Measurements from ENCODE around the gene WDFY4.

WDFY4 gene

DNA sequence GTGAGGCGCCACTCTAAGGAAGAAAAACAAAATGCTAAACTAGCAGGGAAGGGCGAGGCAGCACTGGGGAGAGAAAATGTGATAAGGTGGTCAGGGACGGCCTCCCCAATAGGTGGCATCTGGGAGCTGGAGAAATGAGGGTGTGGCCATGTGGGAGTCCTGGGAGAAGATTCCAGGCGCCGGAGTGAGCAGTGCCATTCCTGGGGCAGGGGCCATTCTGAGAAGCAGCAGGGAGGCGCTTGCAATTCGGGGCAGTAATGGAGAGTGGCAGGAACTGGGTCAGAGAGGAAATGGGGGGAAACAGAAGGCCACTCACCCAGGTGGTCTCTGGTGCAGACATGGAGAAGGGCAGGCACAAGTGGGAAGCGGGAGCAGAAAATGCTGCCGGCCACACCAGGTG is 316.7 kb downstream of the WDFY4 start:
- no peak for ATAC-seq (ENCODE audit: low read depth)
- Histone ChIP-seq H3K4me3 (ENCODE audit: severe bottlenecking) (no peak overlapping the region), H3K36me3 (ENCODE audit: low read depth) (no peaks in the 10 kb centered on the region), H3K9me3 (ENCODE audit: severe bottlenecking) (no peaks in the 10 kb centered on the region), H3K27ac (ENCODE audit: poor library complexity, severe bottlenecking) (no peak overlapping the region), H3K4me1 (ENCODE audit: insufficient read depth, poor library complexity, severe bottlenecking) (no peaks in the 10 kb centered on the region), H3K27me3 (ENCODE audit: insufficient read depth, poor library complexity, severe bottlenecking) (no peaks in the 10 kb centered on the region)
- no peak for TF ChIP-seq CTCF (IDR thresholded peaks at IDR 0.05; ENCODE audit: poor library complexity, severe bottlenecking)
- no peak for DNase-seq (ENCODE audit: low spot score)

DNA sequence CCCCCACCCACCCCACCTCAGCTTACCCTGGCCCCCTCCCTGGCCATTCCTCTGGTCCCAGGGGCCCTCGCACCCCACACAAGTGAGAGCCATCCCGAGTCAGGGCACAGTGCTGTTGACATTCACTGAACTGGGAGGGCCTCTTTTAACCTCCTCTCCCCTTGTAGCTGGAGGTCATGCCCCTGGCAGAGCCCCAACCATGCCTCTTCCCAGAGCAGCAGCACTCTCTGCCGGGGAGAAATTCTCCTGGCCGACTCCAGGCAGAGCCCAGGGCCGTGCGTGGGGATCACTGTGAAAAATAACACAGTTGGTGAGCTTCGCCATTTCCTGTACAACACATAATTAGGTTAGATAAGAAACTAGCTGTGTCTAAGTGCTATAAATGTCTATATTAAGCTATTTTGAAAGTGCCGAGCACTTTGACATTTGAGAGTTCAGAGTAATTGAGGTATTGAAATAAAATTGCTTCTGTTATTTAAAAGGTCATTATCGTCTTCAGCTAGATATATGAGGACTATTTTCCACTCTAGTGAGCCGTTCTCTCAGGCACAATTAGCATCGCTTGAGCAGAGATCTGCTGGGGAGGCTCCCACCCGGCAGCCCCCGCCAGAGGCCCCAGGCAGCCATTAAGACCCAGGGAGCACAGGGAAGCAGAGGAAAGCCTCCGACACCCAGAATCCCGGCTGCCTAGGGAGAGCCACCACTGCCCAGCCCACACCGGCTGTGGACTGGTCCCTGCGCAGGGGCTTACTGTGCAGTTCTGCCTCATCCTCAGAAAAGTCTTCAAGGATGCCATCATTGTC is 317.4 kb downstream of the WDFY4 start:
- no peak overlapping the region for H3K4me3 ChIP-seq (ENCODE audit: severe bottlenecking)
- H3K9me3 ChIP-seq (ENCODE audit: severe bottlenecking) = no peaks in the 10 kb centered on the region
- no peak for TF ChIP-seq CTCF (IDR thresholded peaks at IDR 0.05; ENCODE audit: poor library complexity, severe bottlenecking)
- ATAC-seq (ENCODE audit: low read depth) = no peak
- no peaks in the 10 kb centered on the region for H3K4me1 ChIP-seq (ENCODE audit: insufficient read depth, poor library complexity, severe bottlenecking)
- H3K27ac ChIP-seq (ENCODE audit: poor library complexity, severe bottlenecking) = no peak overlapping the region
- no peaks in the 10 kb centered on the region for H3K27me3 ChIP-seq (ENCODE audit: insufficient read depth, poor library complexity, severe bottlenecking)
- DNase-seq (ENCODE audit: low spot score) = no peak
- no peaks in the 10 kb centered on the region for H3K36me3 ChIP-seq (ENCODE audit: low read depth)

- Histone ChIP-seq H3K36me3 (ENCODE audit: low read depth) (no peaks in the 10 kb centered on the region), H3K27me3 (ENCODE audit: insufficient read depth, poor library complexity, severe bottlenecking) (no peaks in the 10 kb centered on the region), H3K9me3 (ENCODE audit: severe bottlenecking) (no peaks in the 10 kb centered on the region), H3K4me3 (ENCODE audit: severe bottlenecking) (no peak overlapping the region), H3K4me1 (ENCODE audit: insufficient read depth, poor library complexity, severe bottlenecking) (no peaks in the 10 kb centered on the region), H3K27ac (ENCODE audit: poor library complexity, severe bottlenecking) (no peak overlapping the region)
- ATAC-seq (ENCODE audit: low read depth) (no peak), DNase-seq (ENCODE audit: low spot score) (no peak)
- no peak for TF ChIP-seq CTCF (IDR thresholded peaks at IDR 0.05; ENCODE audit: poor library complexity, severe bottlenecking)
Observed at GRCh38 chr10:49005270-49005669, 320.6 kb downstream of the WDFY4 start.

- TF ChIP-seq CTCF (IDR thresholded peaks at IDR 0.05; ENCODE audit: poor library complexity, severe bottlenecking) = no peak
- no peak overlapping the region for H3K4me3 ChIP-seq (ENCODE audit: severe bottlenecking)
- no peak overlapping the region for H3K27ac ChIP-seq (ENCODE audit: poor library complexity, severe bottlenecking)
- H3K27me3 ChIP-seq (ENCODE audit: insufficient read depth, poor library complexity, severe bottlenecking) = no peaks in the 10 kb centered on the region
- DNase-seq (ENCODE audit: low spot score) (no peak), ATAC-seq (ENCODE audit: low read depth) (no peak)
- no peaks in the 10 kb centered on the region for H3K4me1 ChIP-seq (ENCODE audit: insufficient read depth, poor library complexity, severe bottlenecking)
- no peaks in the 10 kb centered on the region for H3K9me3 ChIP-seq (ENCODE audit: severe bottlenecking)
- no peaks in the 10 kb centered on the region for H3K36me3 ChIP-seq (ENCODE audit: low read depth)
Observed at GRCh38 chr10:49007129-49007528, 322.5 kb downstream of the WDFY4 start.

GRCh38 chr10:49008091-49008490 is 323.4 kb downstream of the WDFY4 start:
- ATAC-seq (ENCODE audit: low read depth) (no peak), DNase-seq (ENCODE audit: low spot score) (no peak)
- no peaks in the 10 kb centered on the region for H3K9me3 ChIP-seq (ENCODE audit: severe bottlenecking)
- H3K36me3 ChIP-seq (ENCODE audit: low read depth) = no peaks in the 10 kb centered on the region
- TF ChIP-seq CTCF (IDR thresholded peaks at IDR 0.05; ENCODE audit: poor library complexity, severe bottlenecking) = no peak
- no peaks in the 10 kb centered on the region for H3K27me3 ChIP-seq (ENCODE audit: insufficient read depth, poor library complexity, severe bottlenecking)
- no peaks in the 10 kb centered on the region for H3K4me1 ChIP-seq (ENCODE audit: insufficient read depth, poor library complexity, severe bottlenecking)
- no peak overlapping the region for H3K27ac ChIP-seq (ENCODE audit: poor library complexity, severe bottlenecking)
- no peak overlapping the region for H3K4me3 ChIP-seq (ENCODE audit: severe bottlenecking)
